Endothelial cell of umbilical vein (primary cell): ENCODE measurements around the gene AFG1L. TPM values are rescaled to one million over a fixed set of nuclear protein-coding genes. Genes with fewer than 3 reads are reported as not detected.

ENCODE experiments used
- BruUV-seq: library from RNA; stranded (reverse); fragments of 400-500 nt; replicated peaks from 2 replicates; lab custom pipeline; 2021; lab: Mats Ljungman, UMichigan
- CTCF ChIA-PET: fragments of 300-600, 350-600 bp; sonication (Branson Sonifier 250); formaldehyde crosslinking; loops from one replicate; lab custom pipeline; 2021; ENCODE audit warnings: antibody characterized with exemption, inconsistent platforms; lab: Charles Lee
- POLR2A ChIA-PET: fragments of 300-600, 350-600 bp; sonication (Branson Sonifier 250); formaldehyde crosslinking; loops from one replicate; lab custom pipeline; 2021; ENCODE audit warnings: antibody characterized with exemption, inconsistent platforms; lab: Charles Lee
- DNase-seq: peaks from one replicate; pipeline ENCODE4 v3.0.0-alpha.2; 2011; ENCODE audit warnings: low read depth, low spot score
- FAIRE-seq: peaks from 2 replicates; lab custom pipeline; 2011; peaks lifted over from hg19 to GRCh38; lab: Jason Lieb, UNC
- H2AFZ ChIP-seq: 2 replicates; pipeline ENCODE4 v1.6.0; 2012; ENCODE audit warnings: low read depth, low read length, control low read depth, inconsistent platforms
- H3K27ac ChIP-seq: 2 replicates; pipeline ENCODE4 v1.5.1; 2011; ENCODE audit warnings: low read depth, mild to moderate bottlenecking, control low read depth, low read length, moderate library complexity; ENCODE audit not compliant: insufficient read depth
- H3K27me3 ChIP-seq, 2 experiments: 2 replicates each; pipeline versions ENCODE4 v1.6.0 to v1.6.1; 2011; ENCODE audit warnings: low read length in 2 of 2, mixed read lengths in 1 of 2; ENCODE audit not compliant: control insufficient read depth in 2 of 2, insufficient read depth in 2 of 2
- H3K36me3 ChIP-seq, 2 experiments: 2 replicates in 1 of 2; 3 replicates in 1 of 2; pipeline ENCODE4 v1.5.1; 2011; ENCODE audit warnings: low read length in 2 of 2, mild to moderate bottlenecking in 1 of 2, moderate library complexity in 1 of 2; ENCODE audit not compliant: control insufficient read depth in 2 of 2, insufficient read depth in 2 of 2; ENCODE audit errors: extremely low read depth in 1 of 2
- H3K4me1 ChIP-seq: 3 replicates; pipeline ENCODE4 v1.5.1; 2011; ENCODE audit warnings: mild to moderate bottlenecking, low read length; ENCODE audit not compliant: control insufficient read depth, insufficient read depth; ENCODE audit errors: extremely low read depth
- H3K4me2 ChIP-seq: 2 replicates; pipeline ENCODE4 v1.6.1; 2011; ENCODE audit warnings: low read length, control low read depth, mixed read lengths; ENCODE audit not compliant: insufficient read depth
- H3K4me3 ChIP-seq, 3 experiments: fragments of 200-600 bp in 1 of 3; sonication (generic), shearing (Covaris generic) in 1 of 3; replicated peaks in 1 of 3; 2 replicates each; pipeline ENCODE4 v1.5.1; 2011 to 2016; ENCODE audit warnings: control low read depth in 3 of 3, low read length in 3 of 3, mild to moderate bottlenecking in 2 of 3, inconsistent platforms in 1 of 3, low read depth in 1 of 3, moderate library complexity in 1 of 3; ENCODE audit not compliant: insufficient read depth in 1 of 3
- H3K79me2 ChIP-seq: 2 replicates; pipeline ENCODE4 v1.6.0; 2012; ENCODE audit warnings: low read length, inconsistent platforms; ENCODE audit not compliant: control insufficient read depth, insufficient read depth
- H3K9ac ChIP-seq: replicated peaks from 2 replicates; pipeline ENCODE3; 2011; ENCODE audit warnings: low read length, control low read depth; ENCODE audit not compliant: insufficient read depth; ENCODE audit errors: extremely low read depth
- H3K9me1 ChIP-seq: replicated peaks from 3 replicates; pipeline ENCODE4 v1.6.0; 2011; ENCODE audit warnings: mild to moderate bottlenecking, low read length; ENCODE audit not compliant: control insufficient read depth, insufficient read depth; ENCODE audit errors: extremely low read depth
- H3K9me3 ChIP-seq: replicated peaks from 2 replicates; pipeline ENCODE4 v1.5.1; 2012; ENCODE audit warnings: low read length, inconsistent platforms; ENCODE audit not compliant: control insufficient read depth, insufficient read depth
- H4K20me1 ChIP-seq: replicated peaks from 2 replicates; pipeline ENCODE3; 2011; ENCODE audit warnings: mild to moderate bottlenecking, low read length; ENCODE audit not compliant: control insufficient read depth, insufficient read depth; ENCODE audit errors: extremely low read depth
- EZH2 ChIP-seq: IDR thresholded peaks from 2 replicates; pipeline ENCODE4 v1.6.1; 2012; ENCODE audit warnings: borderline replicate concordance, low read depth, mild to moderate bottlenecking, moderate library complexity, low read length, inconsistent platforms; ENCODE audit not compliant: severe bottlenecking
- FOS ChIP-seq: IDR thresholded peaks from 2 replicates; pipeline ENCODE4 v1.6.1; 2011; ENCODE audit warnings: mild to moderate bottlenecking, low read length, moderate library complexity, borderline replicate concordance; ENCODE audit not compliant: insufficient read depth
- GATA2 ChIP-seq: IDR thresholded peaks from 2 replicates; pipeline ENCODE4 v1.7.0; 2011; ENCODE audit warnings: low read depth, mild to moderate bottlenecking, moderate library complexity, mixed read lengths, low read length; ENCODE audit not compliant: insufficient read length, insufficient read depth
- JUN ChIP-seq: IDR thresholded peaks from 2 replicates; pipeline ENCODE4 v1.6.1; 2011; ENCODE audit warnings: borderline replicate concordance, low read depth; ENCODE audit not compliant: insufficient read length, insufficient read depth
- MAX ChIP-seq: IDR thresholded peaks from 2 replicates; pipeline ENCODE4 v1.6.1; 2011; ENCODE audit not compliant: insufficient read depth, insufficient read length
- MYC ChIP-seq: IDR thresholded peaks from one replicate; pipeline ENCODE4 v1.6.1; 2011; ENCODE audit warnings: mild to moderate bottlenecking, low read depth, low read length
- POLR2A ChIP-seq: IDR thresholded peaks from 2 replicates; pipeline ENCODE4 v1.6.1; 2012; ENCODE audit warnings: low read depth, mild to moderate bottlenecking, control low read depth, low read length
- POLR2AphosphoS5 ChIP-seq: IDR thresholded peaks from 2 replicates; pipeline ENCODE4 v1.6.1; 2012; ENCODE audit warnings: low read depth, mild to moderate bottlenecking, control low read depth, low read length, moderate library complexity; ENCODE audit not compliant: insufficient read depth
- dilution Hi-C: fragments of 300-500 bp; cut with MboI; formaldehyde crosslinking; loops from one replicate; pipeline ENCODE4 v1.15.0; 2019; ENCODE audit warnings: low sequenced_read_pairs; ENCODE audit not compliant: extremely low pct_ligation_motif_present
- intact Hi-C: fragments of 100-400 bp; cut with micrococcal nuclease; formaldehyde crosslinking; loops from one replicate; pipeline ENCODE4 v1.10.0; 2022
- polyA plus RNA-seq, 4 experiments: library from polyadenylated mRNA; depleted of rRNA in 3 of 4; stranded (reverse) in 3 of 4; unstranded in 1 of 4; fragments of >200 nt; gene quantifications; 2 replicates each; pipeline versions ENCODE4 v1.2.1 to v1.2.3, GENCODE V29; 2011 to 2012; ENCODE audit warnings: missing spikeins in 1 of 4
- total RNA-seq: library from RNA; stranded (reverse); gene quantifications from 2 replicates; pipeline ENCODE4 v1.2.3, GENCODE V29; 2021
- TF ChIP-seq, protein P1 (sequence below), 2 donors: IDR thresholded peaks; 1 replicate in 1 of 2; 2 replicates in 1 of 2; pipeline ENCODE4 v1.5.1; 2011; ENCODE audit warnings: low read length in 2 of 2, mild to moderate bottlenecking in 2 of 2, moderate library complexity in 2 of 2, control low read depth in 1 of 2, inconsistent platforms in 1 of 2, low read depth in 1 of 2; ENCODE audit not compliant: insufficient read depth in 1 of 2; ENCODE audit errors: extremely low read depth in 1 of 2

Gene AFG1L
- total and polyA plus RNA-seq, 2 donors (not counting 3 experiments of a cell fraction or from before 2014, with no cell fraction given): 1.0 to 6.2 TPM

GRCh38 chr6:108294297-108294726 lies 542 bp upstream of the AFG1L start:
- H3K27ac ChIP-seq: peak overlapping the region; percentile 72
- intact Hi-C loops: loop anchor here (1.0 to 2.0 kb wide), 3 partner anchors 33 to 198 kb away; partner anchors contain the start of gene SNX3
- FAIRE-seq (no peak), DNase-seq (no peak)
- H3K36me3 ChIP-seq: no peaks in the 10 kb centered on the region
- peak overlapping the region; percentile 65 for H3K9ac ChIP-seq
- no peaks in the 10 kb centered on the region for H3K79me2 ChIP-seq
- peaks cover 10% of the 10 kb centered on the region for H3K4me1 ChIP-seq
- CTCF ChIA-PET: interaction anchor here (0.6 to 3.0 kb wide), 4 partner anchors 14 to 197 kb away, joined by 3 to 22 read pairs (median 3); no protein-coding TSS in a partner anchor
- dilution Hi-C loops: no loop called here
- no peaks in the 10 kb centered on the region for H3K9me3 ChIP-seq
- peak overlapping the region; percentile 51 to 72 (median 58) for H3K4me3 ChIP-seq
- TSS peak; percentile 87 for BruUV-seq
- POLR2A ChIA-PET: interaction anchor here (1.6 kb wide), 1 partner anchor 33 kb away, joined by 7 read pairs; the partner anchor contains the start of gene SNX3
- H3K4me2 ChIP-seq: peak overlapping the region; percentile 83
- no peak for TF ChIP-seq JUN
- no peak for TF ChIP-seq POLR2A
- no peak for TF ChIP-seq FOS
- no peak for TF ChIP-seq POLR2AphosphoS5
- TF ChIP-seq MYC: no peak
- TF ChIP-seq, protein P1, sequence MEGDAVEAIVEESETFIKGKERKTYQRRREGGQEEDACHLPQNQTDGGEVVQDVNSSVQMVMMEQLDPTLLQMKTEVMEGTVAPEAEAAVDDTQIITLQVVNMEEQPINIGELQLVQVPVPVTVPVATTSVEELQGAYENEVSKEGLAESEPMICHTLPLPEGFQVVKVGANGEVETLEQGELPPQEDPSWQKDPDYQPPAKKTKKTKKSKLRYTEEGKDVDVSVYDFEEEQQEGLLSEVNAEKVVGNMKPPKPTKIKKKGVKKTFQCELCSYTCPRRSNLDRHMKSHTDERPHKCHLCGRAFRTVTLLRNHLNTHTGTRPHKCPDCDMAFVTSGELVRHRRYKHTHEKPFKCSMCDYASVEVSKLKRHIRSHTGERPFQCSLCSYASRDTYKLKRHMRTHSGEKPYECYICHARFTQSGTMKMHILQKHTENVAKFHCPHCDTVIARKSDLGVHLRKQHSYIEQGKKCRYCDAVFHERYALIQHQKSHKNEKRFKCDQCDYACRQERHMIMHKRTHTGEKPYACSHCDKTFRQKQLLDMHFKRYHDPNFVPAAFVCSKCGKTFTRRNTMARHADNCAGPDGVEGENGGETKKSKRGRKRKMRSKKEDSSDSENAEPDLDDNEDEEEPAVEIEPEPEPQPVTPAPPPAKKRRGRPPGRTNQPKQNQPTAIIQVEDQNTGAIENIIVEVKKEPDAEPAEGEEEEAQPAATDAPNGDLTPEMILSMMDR (IDR thresholded peaks at IDR 0.05; ENCODE audit: extremely low read depth in 1 of 2, insufficient read depth in 1 of 2, low read depth in 1 of 2, low read length in 2 of 2): no peak
- TF ChIP-seq GATA2: no peak
- no peak for TF ChIP-seq MAX
- TF ChIP-seq EZH2: no peak
- H4K20me1 ChIP-seq: no peaks in the 10 kb centered on the region
- H3K27me3 ChIP-seq: peaks cover 0 to 1% of the 10 kb centered on the region in 2 experiments
- H2AFZ ChIP-seq: peak overlapping the region; percentile 88
- H3K9me1 ChIP-seq: no peaks in the 10 kb centered on the region
